NCI-H2029 treated with DMSO at 0.1 percent for 48 hours (cell line): Measurements from ENCODE around the gene RPLP2.

Experiments used
- DNase-seq: peaks from one replicate; lab custom pipeline; 2025; lab: John Stamatoyannopoulos, UW

RPLP2 gene

DNA sequence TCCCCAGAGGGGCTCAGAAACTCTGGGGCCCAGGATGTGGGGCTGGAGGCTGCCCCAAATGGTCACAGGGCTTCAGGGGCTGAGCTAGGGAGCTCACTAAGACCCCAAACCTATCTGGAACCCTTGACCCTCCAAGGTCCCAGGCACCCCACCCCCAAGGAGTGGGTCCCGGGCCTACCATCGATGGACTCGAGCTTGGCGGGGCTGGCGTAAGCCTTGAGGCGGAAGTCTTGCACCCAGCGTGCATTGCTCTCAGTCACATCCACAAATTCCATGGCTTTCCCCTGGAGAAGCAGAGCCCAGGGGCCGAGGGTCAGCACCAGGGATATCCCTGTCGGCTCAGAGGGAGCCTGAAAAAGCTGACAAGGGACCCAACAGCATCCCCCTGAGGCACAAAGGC, 35.9 kb upstream of the RPLP2 start:
- DNase-seq = no peak

DNA sequence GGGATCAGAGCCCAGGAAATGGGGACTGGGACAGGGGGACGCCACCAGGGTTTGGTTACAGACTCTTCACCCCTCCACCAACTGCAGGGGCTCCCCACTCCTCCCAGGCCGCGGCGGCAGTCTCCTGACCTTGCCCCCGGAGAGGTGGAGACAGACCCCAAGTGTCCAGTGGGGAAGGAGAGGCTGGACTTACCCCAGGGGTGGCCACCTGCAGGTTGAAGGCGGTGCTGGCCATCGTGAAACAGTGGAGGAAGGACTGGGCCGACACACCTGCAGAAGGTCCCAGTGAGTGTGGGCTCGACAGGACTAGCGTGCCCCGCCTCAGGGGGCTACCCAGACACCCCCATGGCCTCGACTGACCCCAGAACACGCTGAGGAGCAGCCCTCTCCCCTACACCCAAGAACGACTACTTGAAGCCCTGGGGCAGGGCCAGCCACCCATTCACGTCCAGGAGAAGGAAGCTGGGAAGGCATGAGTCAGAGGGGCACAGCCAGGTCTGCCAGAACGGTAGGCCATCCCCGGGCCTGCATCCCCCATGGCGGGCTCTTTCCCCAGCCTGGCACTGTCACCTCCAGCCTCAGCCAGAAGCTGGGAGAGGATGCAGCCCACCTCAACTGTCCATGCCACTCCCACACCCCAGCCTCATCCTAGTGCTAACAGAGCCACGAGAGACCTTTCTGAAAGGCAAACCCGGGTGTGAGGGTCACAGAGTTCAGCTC, 34.7 kb upstream of the RPLP2 start:
- DNase-seq = no peak

DNA sequence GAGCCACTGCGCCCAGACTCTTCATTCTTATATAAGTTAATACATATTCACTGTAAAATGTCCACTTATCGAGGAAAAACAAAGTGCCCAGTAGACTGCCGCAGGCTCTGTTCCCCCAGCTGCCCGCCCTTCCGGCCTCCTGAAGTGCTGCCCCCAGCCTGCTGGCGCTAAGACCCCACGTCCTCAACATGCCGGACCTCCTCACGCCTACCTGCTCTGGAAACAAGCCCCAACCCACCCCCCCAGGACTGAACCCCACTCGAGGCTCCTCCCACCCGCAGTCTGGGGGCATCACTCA, 33.6 kb upstream of the RPLP2 start:
- DNase-seq = no peak

DNA sequence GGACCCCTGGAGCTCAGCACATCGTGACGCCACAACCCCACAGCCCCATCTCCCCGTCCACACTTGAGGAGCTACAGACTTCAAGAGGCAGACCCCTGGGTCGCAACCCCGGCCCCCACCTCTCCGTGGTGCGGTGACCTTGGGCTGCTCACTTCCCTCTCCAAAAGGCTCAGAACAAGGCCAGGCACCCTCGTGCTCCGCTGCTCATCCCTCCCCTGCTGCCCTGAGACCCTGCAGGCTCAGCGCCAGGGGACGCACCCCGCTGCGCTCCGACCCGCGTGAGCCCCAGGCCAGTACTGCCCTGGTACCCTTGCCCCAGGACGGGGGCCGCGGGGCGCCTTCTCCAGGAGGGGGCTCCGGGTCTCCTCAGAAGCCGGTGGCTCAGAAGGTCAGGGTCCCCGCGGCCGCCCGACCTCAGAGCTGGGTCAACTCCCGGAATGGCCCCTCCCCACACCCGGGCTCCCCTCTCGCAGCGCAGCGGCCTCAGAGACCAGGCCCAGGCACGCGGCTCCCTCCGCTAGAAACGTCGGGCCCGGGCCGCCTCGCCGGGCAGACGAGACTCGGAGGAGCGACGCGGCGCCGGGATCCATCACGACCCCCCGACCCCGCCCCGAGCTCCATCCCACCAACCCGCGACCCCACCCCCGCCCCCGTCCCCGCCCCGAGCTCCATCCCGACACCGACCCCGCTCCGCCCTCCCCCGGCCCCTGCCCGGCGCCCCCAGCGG, 33.0 kb upstream of the RPLP2 start:
- DNase-seq = no peak

DNA sequence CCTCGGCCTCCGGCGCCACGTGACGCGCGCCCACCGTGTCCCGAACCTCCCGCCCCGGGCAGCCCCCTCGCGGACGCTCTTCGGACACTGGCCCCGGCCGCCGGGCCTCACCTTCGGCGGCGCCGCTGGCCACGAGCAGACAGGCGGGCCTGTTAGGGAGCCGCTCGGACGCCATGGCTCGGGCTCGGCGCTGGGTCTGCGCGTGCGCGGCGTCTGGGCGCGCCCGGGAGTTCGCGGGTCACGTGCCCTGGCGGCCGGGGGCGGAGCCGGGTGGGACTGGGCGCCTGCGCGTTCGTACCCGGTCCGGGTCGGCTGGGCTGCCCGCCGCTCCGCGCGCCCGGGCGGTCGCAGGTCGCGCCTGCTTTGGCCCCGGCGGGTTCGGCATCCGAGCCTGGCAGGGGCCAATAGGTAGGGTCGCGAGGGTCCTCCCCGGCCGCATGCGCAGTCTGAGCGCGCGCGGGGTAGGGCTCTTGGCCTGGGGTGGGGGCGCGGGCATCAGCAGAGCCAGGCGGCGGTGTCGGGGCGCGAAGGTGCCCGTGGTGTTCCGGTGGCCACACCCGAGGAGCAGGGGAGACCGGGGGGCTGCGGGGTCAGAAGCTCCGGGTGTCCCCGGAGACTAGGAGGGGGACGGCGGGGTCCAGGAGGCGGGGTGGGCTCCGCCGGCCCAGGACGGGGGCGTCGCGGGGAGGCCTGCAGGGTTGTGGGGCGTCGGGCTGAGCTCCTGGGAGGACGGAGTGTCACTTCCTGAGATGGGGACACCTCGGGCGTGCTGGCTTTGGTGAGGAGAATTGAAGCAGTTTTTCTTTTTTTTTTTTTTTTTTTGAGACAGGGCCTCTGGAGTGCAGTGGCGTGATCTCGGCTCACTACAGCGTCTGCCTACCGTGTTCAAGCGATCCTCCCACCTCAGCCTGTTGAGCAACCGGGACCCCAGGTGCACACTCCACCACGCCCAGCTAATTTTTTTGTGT, 32.2 kb upstream of the RPLP2 start, which contains the start of gene GATD1:
Gene GATD1 (minus strand): TSS at position 200 of the 968 bp plus-strand sequence. CDS start 25 bp downstream, at position 175.
- DNase-seq = peak; percentile 39

DNA sequence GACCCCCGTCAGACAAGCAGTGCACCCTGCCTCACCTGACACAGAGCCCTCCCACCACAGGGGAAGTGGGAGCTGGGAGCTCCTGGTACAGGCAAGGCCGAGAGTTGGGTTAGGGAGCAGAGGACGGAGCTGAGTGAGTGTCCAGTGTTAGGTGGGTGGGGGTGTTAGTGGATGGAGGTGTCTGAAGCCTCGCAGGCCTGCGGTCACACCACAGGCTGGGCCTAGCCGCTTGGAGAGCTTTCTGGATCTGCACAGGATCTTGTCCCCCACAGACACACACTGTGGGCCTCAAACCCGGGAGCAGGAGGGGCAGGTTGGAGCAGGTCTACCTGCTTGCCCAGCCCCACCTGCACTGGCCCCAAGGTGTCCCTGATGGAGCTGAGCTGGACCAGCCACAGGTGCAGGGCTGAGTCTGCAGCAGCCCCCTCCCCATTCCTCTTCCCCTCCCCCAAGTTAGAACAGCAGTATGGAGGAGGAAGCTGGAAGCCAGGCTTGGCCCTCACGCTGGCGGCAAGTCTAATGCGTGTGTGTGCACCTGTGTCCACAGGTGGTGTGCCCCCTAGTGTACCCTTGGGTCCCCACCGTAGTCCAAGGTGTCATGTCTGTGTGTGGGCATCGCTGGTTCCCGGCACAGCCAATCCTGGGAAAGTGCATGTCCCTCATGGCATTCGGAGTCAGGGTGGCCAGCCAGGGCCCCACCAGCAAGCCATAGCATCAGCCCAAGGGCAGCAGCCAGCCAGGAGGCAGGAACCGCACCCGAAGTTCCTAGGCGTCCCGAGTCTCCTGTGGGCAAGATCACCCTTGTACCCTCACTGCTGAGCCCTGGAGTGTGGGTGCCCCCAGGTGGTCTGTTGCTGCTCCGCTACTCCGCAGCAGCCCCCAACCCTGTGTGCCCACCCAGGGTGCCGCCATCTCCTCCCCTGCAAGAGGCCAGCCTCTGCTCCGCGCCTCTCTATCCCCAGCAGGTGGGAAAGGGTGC, 30.5 kb upstream of the RPLP2 start:
- no peak for DNase-seq

DNA sequence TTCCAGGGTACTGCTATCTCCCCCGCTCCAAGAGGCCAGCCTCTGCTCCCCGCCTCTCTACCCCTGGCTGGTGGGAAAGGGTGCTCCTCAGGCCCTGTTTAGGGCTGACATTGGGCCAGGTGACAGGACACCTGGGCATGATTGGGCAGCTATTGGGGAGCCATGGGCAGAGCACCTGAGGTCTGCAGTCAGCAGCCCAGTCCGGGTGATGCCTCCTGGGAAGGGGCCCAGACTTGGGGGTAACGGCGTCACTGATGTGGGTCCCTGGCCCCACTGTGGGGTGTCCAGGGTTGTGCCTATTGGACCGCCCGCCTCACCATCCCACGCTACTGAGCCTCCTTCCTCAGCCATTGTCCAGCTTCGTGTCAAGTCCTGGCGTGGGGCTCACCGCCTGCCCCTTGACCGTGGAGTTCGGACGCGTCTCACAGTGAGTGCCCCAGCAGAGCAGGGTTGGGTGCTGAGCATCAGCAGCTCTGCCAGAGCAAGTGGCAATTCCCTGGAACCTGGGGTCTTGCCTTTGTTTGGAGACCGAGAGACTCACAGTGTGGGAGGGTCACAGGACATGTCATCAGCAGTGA, 29.7 kb upstream of the RPLP2 start:
- DNase-seq = no peak

DNA sequence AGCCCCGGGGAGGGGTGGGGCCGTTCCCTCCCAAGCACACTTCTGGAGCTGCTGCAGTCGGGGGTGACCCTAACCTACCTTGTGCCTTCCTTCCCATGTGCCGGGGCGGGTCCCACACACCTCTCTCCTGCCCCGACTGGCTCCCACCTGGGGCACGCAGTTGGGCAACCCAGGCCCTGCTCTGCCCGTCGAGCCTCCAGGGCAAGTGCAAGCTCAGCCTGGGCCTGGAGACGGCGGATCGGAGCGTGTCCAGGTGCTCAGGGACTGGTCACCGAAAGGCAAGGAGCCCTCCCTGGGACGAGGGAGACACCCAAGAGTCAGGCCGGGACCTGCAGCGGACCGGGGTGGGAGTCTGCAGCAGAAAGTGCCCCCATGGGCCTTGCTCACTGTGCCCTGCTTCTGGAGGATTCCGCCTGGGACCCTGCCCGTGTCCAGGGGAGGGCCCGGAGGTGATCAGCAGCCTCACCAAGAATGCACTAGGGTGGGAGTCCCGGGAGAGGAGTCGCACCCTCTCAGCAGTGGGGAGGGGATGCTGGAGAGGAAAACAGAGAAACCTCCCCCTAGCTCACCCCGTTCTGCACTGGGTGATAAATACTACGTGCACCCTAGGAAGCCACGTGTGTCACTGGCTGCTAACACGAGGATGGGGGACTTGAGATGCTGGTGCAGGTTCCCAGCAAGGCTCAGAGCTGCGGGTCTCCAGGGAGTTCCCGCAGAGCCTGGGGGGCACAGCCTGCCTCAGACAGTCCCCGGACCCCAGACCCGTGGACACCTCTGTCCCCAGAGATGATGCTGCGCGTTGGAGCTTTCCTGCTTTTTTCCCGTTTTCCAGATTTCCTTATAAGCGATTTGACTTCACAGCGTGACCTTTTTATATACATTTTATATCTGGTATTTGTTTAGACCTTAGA, 27.2 kb upstream of the RPLP2 start:
- DNase-seq = no peak

DNA sequence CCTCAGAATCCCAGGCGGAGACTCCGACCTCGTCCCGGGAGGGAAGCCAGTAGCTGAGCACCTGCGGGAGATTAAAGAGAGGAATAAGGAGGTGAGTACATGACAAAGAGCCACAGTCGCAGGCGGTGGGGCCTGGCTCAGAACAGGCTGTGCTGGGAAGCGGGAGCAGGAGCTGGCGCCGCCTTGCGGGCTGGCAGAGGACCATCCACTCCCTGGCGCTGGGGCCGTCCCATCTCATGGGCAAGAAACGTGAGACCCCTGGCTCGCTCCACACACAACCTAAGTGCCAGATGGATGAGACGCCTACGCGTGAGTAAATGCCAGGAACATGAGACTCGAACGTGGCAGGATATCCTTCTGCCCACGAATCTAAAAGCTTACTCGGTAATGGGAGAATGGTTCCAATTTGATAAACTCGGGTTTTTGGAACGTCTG, 26.2 kb upstream of the RPLP2 start:
- DNase-seq = peak; percentile 66

DNA sequence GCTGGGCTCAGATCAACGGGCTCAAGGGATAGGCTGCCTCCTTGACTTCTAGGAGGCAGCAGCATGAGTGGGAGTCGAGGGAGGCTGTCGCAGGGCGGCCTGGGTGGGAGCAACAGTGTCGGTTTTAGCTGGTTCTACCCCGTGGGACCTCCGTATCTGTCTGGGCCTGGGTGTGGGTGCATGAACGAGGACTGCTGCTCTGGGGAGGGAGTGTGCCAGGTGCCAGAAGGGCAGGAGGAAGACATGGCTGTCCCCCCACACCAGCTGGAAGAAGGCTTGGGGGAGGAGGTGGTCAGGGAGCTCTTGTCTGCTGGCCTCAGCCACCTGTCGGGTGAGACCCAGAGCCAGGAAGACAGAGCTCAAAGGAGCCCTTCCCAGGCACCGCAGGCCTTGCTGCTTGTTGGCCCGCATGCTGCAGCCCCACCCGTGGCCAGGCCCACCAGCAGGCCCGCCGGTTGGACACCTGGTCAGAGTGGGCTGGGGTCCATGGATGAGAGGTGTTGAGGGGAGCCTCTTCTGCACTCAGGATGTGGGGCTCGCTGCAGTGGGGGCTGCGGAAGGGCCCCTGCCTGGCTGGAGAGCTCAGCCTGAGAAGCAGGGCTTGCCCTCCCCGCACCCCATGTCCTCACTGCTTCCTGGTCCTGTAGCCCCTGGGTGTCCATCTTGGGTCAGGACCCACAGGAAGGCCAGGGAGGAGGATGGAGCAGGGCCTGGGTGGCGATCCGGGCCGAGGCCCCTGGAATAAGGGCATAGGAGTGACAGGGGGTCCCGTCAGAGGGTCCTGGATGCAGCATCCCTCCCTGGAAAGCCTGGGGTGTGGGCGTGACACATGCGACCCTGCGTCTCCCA, 23.3 kb upstream of the RPLP2 start:
- no peak for DNase-seq

DNA sequence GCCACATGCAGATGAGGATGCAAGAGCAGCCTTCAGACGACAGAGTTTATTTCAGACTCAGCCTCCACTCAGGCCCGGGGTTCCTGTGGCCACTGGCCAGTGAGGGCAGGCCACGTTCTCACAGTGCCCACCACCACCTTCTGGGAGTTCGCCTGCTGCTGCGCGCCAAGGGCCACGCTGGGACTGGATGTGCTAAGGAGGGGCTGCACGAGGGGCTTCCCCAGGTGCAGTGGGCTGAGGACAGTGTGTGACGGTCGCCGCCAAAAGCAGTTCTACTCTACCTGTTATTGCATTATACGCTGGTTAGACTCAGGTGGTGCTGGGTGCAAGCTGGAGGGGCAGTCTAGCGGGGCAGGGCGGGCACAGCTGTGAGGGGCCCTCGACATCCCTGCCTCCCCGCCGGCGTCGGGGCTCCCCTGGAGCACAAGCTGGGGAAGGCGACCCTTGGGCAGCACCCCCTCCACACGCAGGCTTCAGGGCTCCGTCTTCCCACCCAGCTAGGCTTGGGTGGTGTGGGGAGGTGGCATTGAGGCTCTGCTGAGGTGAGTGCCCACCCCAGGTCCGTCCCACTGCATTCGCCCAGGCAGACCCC, 22.6 kb upstream of the RPLP2 start:
- DNase-seq = no peak

DNA sequence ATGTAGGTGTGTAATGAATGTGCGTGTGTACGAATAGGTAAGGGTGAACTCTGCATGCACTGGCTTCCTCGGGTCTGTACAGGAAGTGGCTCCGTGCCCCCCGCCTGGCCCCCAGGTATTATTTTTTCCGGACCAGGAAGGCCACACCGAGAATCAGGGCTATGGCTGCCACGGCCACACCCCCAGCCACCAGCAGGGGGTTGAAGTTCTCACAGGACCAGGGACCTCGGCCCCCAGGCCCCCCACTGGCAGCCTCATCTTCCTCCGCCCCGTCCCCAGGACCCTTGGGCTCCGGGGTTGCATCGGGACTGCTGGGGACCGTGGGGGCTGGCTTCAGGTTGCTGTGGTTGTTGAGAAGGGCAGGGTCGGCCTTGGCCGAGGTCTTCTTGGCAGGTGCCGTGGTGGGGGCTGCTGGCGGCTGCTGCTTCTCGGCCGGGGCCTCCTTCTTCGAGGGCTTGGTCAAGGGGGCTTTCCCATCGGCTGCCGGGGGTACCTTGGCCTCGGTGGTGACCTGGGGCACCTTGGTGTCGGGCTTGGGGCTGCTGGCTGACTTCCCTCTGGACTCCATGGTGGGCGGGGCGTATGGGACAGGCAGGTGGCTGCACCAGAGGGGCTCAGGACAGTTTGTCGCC, 21.6 kb upstream of the RPLP2 start:
- no peak for DNase-seq

DNA sequence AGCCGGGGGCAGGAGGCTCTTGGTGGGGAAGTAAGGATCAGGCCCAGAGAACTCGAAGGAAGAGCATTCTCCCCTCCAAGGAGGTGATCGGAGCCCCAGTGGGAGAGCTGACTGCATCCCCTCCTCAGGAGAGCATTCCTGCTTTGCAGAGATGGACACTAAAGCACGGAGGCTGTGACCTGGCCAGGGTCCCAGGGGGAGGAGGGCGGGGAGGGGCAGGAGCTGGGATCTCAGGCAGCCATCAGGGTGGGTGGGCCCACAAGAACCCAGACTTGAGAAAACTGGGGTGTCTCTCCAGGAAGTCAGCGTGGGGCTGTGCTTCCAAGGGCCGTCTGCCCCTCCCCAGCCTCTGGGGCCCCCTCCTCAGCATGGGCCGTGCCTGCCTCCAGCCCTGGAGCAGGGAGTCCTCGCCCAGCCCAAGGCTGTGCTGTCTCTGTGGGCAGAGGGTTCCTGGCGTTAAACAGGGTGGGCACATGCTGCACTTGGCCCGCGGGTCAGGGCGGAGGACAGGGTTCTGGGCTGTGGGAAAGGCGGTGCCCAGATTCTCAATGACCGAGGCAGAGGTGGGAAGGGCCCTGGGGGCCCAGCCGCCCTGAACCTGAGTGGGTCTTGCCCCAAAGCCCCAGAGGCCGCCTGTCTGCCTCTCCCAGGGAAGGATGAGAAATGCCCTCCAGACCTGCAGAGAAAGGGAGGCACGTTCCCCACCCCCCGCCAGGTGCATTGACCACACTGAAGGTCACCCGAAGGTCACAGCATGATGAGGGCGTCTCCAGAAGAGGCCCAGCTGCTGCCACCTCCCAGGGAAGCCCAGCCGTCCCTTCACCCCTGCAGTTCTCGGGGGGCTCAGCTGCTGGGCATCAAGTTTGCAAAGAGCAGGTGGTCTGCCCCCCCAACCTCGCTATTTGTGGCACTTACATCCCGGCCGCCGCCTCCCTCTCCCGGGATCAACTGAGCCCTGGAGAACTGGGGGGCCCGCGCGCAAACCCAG, 20.5 kb upstream of the RPLP2 start:
- DNase-seq = no peak

DNA sequence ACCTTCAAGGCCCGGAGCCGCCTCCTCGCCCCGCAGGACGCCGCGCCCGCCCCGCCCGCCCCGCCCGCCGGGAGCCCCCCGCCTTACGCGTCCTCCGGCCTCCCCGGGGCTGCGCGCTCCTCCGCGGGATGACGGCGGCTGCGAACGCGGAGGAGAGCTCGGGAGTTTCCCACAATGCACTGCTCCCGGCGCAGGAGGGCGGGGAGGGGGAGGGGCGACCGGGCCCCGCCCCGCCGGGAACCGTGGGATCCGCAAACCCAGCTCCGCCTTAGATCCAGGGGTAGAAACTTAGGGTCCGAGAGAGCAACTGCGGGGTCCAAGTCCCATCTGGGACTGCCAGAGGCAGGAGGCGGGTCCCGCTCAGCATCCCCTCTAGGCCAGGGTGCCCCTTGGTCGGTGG, 19.8 kb upstream of the RPLP2 start, which contains the start of gene CEND1:
Gene CEND1 (minus strand): TSS at position 148 of the 400 bp plus-strand sequence. CDS start 1,514 bp downstream, outside the sequence.
- DNase-seq = no peak

DNA sequence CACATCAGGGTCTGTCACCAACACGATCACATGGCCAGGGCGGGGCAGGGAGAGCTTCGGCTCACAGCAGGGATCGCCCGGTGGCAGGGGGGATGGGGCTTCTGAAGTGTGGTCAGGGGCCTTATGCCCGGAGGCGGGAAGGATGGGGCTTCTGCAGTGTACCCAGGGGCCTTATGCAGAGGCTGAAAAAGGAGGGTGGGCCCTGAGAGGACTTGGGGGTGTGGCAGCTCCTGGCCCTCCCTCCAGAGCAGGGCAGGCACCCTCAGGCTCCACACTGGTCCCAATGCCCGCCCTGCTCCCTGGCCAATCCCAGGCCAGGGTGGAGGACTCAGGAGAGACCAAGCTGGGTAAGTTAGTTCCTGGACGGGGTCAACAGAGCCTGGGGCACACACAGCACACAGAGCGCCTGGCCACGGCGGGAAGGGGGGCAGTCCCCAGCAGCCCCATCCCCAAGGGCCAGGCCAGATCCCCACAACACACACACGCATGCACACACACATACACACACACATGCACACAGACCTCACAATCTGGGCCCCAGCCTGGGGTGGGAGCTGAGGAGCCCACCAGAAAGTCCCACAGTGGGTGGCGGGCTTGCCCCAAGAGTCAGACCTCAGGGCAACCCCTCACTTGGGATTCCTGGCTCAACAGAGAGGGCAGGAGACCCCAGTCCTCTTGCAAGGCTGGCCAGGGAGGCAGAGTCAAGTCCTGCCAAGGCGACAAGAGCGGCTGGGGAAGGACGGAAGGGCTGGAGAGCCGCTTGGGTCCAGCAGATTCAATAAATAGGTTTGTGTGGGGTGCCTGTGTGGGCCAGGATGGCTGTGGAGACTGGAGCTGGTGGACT, 18.8 kb upstream of the RPLP2 start:
- no peak for DNase-seq
